Activated CD4-positive, CD25-positive, alpha-beta regulatory T cell treated with anti-CD3 and anti-CD28 coated beads, Interleukin-2, amount 50 U/mL, for 24 hours (primary cell): ENCODE measurements around the gene MAP4K4.

Experiments used
- ATAC-seq, 2 donors: fragments of 150-1000 bp; cut with Tn5 transposase; one replicate each; pipeline ENCODE4 v1.10.0; 2021; ENCODE audit warnings: mild to moderate bottlenecking in 1 of 2, moderate library complexity in 1 of 2

MAP4K4 gene

GRCh38 chr2:101844055-101844635, 146.6 kb downstream of the MAP4K4 start:
- ATAC-seq = no peak

- ATAC-seq = peak in 1 of 2 donors; percentile 48
These were observed 149.5 kb downstream of the MAP4K4 start for GRCh38 chr2:101846973-101847372.

DNA sequence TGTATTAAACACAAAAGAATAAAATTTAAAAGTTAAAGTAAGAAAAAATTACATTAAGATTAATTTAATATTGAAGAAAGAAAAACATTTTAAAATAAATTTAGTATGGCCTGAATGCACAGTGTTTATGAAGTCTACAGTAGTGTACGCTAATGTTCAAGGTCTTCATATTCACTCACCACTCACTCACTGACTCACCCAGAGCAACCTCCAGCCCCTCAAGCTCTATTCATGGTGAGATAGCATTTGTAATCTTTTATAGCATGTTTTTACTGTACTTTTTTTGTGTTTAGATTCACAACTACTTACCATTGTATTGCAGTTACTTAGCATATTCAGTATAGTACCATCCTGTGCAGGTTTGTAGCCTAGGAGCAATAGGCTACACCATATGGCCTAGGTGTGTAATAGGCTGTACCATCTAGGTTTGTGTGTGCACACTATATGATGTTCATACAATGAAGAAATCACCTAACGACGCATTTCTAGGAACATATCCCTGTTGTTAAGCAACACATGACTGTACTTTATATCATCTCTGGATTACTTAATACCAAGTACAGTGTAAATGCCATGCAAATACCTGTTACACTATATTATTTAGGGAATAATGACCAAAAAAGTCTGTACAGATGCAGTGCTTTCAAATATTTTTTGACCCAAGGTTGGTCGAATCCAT, 150.3 kb downstream of the MAP4K4 start:
- no peak for ATAC-seq

GRCh38 chr2:101848769-101849410, 151.4 kb downstream of the MAP4K4 start:
- no peak for ATAC-seq

DNA sequence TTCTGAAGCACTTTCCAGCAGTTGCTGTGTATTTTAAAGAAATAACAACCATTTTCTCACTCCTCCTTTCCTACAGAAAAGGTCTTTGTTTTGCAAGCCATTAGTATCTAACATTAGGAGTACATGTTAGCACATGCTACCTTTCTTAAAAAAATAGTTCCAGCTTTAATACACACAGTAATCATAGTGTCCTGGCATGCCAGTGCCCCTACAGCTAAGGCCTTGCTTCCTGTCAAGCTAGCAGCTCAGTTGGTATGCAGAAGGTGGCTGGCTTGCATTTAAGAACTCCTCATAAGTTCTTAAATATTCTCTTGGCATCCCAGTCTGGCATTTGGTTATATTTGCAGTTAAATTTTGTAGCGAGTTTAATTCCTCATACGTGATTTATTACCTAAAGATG, 152.9 kb downstream of the MAP4K4 start:
- no peak for ATAC-seq

- no peak for ATAC-seq
These were observed 153.5 kb downstream of the MAP4K4 start for GRCh38 chr2:101850991-101851390.

- ATAC-seq = no peak
These were observed 155.3 kb downstream of the MAP4K4 start for GRCh38 chr2:101852824-101853223.

DNA sequence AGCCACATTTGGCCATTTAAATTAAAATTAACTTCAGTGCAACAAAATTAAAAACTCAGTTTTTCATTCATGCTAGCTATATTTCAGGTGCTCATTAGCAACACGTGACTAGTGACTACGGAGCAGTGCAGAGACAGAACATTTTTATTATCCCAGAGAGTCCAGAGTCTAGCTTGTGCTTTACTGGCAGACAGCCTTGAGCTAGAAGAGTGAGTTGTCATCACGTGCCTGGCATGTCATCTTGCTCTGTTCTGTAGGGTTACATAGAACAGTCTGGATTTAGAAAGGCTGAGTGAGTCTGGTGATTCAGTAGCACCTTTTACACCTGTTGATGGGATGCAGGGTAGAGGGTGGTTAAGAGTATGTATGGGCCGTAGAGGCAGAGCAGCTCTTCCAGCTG, 157.4 kb downstream of the MAP4K4 start:
- ATAC-seq = no peak

- ATAC-seq = no peak
These were observed 158.3 kb downstream of the MAP4K4 start for GRCh38 chr2:101855776-101856175.

DNA sequence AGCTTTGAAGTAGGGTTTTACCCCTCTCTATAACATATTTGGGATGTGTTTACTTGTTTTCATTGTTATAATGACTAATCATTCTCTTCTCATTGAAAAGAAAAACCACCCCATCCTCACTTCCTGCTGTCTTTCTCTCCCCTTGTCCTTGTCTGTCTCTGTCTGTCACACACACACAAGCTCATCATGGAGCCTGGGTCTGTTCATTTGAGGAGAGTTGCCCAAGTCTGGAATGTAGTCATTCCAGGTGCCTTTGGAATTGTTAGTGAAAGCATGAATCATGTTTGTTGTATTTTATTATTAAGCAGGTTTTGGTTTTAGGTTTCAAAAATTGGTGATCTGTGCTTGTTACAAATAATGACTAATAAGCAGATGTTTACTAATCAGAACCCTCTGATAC, 160.7 kb downstream of the MAP4K4 start:
- ATAC-seq = no peak

- no peak for ATAC-seq
These were observed 161.4 kb downstream of the MAP4K4 start for GRCh38 chr2:101858910-101859309.

GRCh38 chr2:101859604-101860003, 162.1 kb downstream of the MAP4K4 start:
- ATAC-seq = no peak

- no peak for ATAC-seq
These were observed 162.7 kb downstream of the MAP4K4 start for GRCh38 chr2:101860157-101860556.

- ATAC-seq = no peak
These were observed 163.3 kb downstream of the MAP4K4 start for GRCh38 chr2:101860782-101861181.

DNA sequence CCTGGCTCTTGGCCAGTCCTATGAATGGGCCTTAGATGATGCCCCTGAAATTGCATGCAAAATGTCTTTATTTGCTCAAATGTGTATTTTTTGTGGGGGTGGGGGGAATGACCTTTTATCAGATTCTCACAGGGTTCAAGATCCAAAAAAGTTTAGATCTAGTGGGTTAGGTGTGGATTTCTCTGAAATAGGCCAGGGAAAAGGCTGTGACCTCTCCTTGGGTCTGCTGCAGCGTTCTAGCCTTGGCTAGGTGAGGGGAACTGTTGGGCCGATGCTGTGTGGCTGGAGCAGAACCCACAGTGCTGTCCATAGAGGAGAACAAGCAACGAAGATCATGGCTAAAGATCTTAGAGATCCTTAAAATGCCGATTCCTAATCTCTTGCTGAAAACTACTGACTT, 163.9 kb downstream of the MAP4K4 start:
- no peak for ATAC-seq

GRCh38 chr2:101863534-101863933, 166.0 kb downstream of the MAP4K4 start:
- no peak for ATAC-seq

GRCh38 chr2:101864426-101864825, 166.9 kb downstream of the MAP4K4 start:
- ATAC-seq = no peak

GRCh38 chr2:101868525-101868924, 171.0 kb downstream of the MAP4K4 start:
- no peak for ATAC-seq

DNA sequence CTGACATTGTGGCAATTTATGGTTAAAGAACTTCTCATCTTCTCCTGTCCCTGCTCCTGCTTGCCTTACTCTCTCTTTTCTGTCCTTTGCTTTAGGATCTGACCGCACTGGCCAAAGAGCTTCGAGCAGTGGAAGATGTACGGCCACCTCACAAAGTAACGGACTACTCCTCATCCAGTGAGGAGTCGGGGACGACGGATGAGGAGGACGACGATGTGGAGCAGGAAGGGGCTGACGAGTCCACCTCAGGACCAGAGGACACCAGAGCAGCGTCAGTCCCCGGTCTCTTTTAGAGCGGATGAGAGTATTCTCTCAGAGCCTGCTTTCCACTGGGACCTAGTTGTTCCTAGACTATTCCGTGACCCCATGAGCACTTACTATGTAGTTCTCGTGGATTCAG, 172.0 kb downstream of the MAP4K4 start:
- ATAC-seq = no peak

DNA sequence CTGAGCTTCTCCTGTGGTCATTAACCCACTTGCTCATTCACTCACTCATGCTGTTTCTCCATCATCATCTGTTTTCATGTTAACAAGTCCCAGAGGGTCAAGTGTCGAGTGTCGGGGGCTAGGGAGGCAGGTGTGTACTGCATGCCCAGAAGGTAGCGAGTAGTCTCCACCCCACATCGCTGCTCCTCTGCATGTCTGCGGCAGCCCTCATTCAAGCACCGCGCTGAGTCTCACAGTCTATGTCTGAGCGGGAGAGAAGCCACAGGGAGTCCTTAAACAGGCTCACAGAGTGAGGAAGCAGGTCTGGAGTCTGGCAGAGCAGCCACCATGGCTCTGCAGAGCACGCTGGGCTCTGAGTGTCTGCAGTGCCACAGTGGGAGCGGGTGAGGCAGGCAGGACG, 172.9 kb downstream of the MAP4K4 start:
- no peak for ATAC-seq

- no peak for ATAC-seq
These were observed 174.0 kb downstream of the MAP4K4 start for GRCh38 chr2:101871480-101871879.

DNA sequence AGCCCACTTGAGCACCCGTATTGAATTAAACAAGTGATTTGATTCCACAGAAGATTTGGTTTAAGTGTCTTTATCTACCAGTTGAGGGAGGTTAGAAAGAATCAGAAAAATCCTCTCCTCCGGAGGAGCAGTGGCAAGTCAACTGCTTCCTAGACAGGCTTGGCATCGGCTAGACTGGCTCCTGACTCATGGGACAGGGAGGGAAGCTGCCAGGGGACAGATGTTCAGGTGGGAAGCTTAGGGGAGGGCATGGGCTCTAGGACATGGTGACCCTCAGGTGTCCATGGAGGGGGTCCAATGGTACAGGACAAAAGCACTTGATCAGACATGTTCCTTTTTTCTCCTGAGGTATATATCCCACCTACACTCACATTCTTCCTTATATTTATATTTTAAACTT, 175.0 kb downstream of the MAP4K4 start:
- ATAC-seq = no peak

DNA sequence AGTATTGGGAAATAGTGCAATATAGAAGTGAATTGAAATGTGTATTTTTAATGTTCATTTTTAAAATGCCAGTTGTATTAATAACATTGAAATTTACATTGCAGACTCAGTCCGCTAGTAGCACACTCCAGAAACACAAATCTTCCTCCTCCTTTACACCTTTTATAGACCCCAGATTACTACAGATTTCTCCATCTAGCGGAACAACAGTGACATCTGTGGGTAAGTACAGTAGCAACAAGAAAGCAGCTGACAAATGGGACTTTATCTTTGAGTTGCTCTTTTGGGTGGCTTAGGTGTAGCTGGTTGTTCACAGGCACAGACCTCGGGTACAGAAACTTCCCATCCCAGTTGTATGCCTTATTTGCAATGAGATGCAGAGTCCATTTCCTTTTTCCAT, 176.0 kb downstream of the MAP4K4 start:
- no peak for ATAC-seq

GRCh38 chr2:101874069-101874468, 176.6 kb downstream of the MAP4K4 start:
- no peak for ATAC-seq
